DLD1 (cell line): ENCODE measurements around the gene UBXN11.
"Not testable (repeated sequence)": the region's sequence is repeated elsewhere in the genome, so short reads cannot be mapped to it uniquely, and the experiment has no call there.

Experiments used
- in situ Hi-C: cut with HindIII; loops from 2 replicates; pipeline ENCODE4 v1.10.0; 2017; ENCODE audit warnings: low sequenced_read_pairs

UBXN11 gene

GRCh38 chr1:26337625-26338024 lies 31.2 kb upstream of the UBXN11 start:
- in situ Hi-C loops = no loop called here

- in situ Hi-C loops = no loop called here
Observed at GRCh38 chr1:26337206-26337535, 30.7 kb upstream of the UBXN11 start.

GRCh38 chr1:26336477-26337205 lies 30.2 kb upstream of the UBXN11 start:
- in situ Hi-C loops = no loop called here

GRCh38 chr1:26335774-26336476 lies 29.5 kb upstream of the UBXN11 start:
- in situ Hi-C loops = no loop called here

GRCh38 chr1:26333312-26333711 lies 26.9 kb upstream of the UBXN11 start:
- in situ Hi-C loops = not testable (repeated sequence)

- in situ Hi-C loops = no loop called here
Observed at GRCh38 chr1:26330276-26330675, 23.8 kb upstream of the UBXN11 start.

GRCh38 chr1:26329380-26329779 lies 22.9 kb upstream of the UBXN11 start:
- in situ Hi-C loops = not testable (repeated sequence)

GRCh38 chr1:26328597-26328996 lies 22.2 kb upstream of the UBXN11 start:
- in situ Hi-C loops = no loop called here

- in situ Hi-C loops = no loop called here
Observed at GRCh38 chr1:26327956-26328362, 21.5 kb upstream of the UBXN11 start.

- in situ Hi-C loops = no loop called here
Observed at GRCh38 chr1:26324550-26324949, 18.1 kb upstream of the UBXN11 start.

- in situ Hi-C loops = no loop called here
Observed at GRCh38 chr1:26323382-26323781, 16.9 kb upstream of the UBXN11 start.

- in situ Hi-C loops = no loop called here
Observed at GRCh38 chr1:26322042-26322331, 15.6 kb upstream of the UBXN11 start.

- in situ Hi-C loops = no loop called here
Observed at GRCh38 chr1:26321315-26322041, 15.0 kb upstream of the UBXN11 start.

- in situ Hi-C loops = no loop called here
Observed at GRCh38 chr1:26320896-26321295, 14.5 kb upstream of the UBXN11 start.

- in situ Hi-C loops = no loop called here
Observed at GRCh38 chr1:26318338-26319064, 12.1 kb upstream of the UBXN11 start.

GRCh38 chr1:26317612-26318337 lies 11.3 kb upstream of the UBXN11 start, which contains the start of gene CD52:
Gene CD52 (plus strand): TSS chr1:26317958. CDS start chr1:26318018, 60 bp downstream.
- in situ Hi-C loops = no loop called here

- in situ Hi-C loops = no loop called here
Observed at GRCh38 chr1:26317146-26317545, 10.7 kb upstream of the UBXN11 start.

GRCh38 chr1:26315874-26316850 lies 9.7 kb upstream of the UBXN11 start:
- in situ Hi-C loops = no loop called here

- in situ Hi-C loops = no loop called here
Observed at GRCh38 chr1:26314501-26314900, 8.1 kb upstream of the UBXN11 start.
